WTC11 (cell line): ENCODE data around the gene ZFP37.
"Not testable (repeated sequence)": the region's sequence is repeated elsewhere in the genome, so short reads cannot be mapped to it uniquely, and the experiment has no call there.

Experiments
- CBFB ChIP-seq: sonication (generic); formaldehyde crosslinking; IDR thresholded peaks from 2 replicates; pipeline ENCODE4 v1.8.1; 2022; ENCODE audit warnings: mild to moderate bottlenecking, low read depth, missing genetic modification reagents
- CREB1 ChIP-seq: sonication (generic); formaldehyde crosslinking; IDR thresholded peaks from 2 replicates; pipeline ENCODE4 v1.8.0; 2023; ENCODE audit warnings: mild to moderate bottlenecking, missing genetic modification reagents
- CREM ChIP-seq: sonication (generic); formaldehyde crosslinking; IDR thresholded peaks from 2 replicates; pipeline ENCODE4 v1.8.1; 2022; ENCODE audit warnings: mild to moderate bottlenecking, missing genetic modification reagents, moderate library complexity
- CTCF ChIP-seq: fragments of 200-600 bp; IDR thresholded peaks from 2 replicates; pipeline ENCODE4 v1.8.0; 2022; ENCODE audit warnings: antibody characterized with exemption
- NR1H2 ChIP-seq: sonication (generic); formaldehyde crosslinking; IDR thresholded peaks from 2 replicates; pipeline ENCODE4 v1.9.0; 2021; ENCODE audit warnings: mild to moderate bottlenecking, moderate library complexity, missing genetic modification reagents
- PREB ChIP-seq: sonication (generic); formaldehyde crosslinking; IDR thresholded peaks from 2 replicates; pipeline ENCODE4 v1.8.1; 2022; ENCODE audit warnings: mild to moderate bottlenecking, missing genetic modification reagents, moderate library complexity, borderline replicate concordance
- RELA ChIP-seq: sonication (generic); formaldehyde crosslinking; IDR thresholded peaks from 2 replicates; pipeline ENCODE4 v1.8.1; 2022; ENCODE audit warnings: missing genetic modification reagents, mild to moderate bottlenecking, borderline replicate concordance
- TEAD4 ChIP-seq: sonication (generic); formaldehyde crosslinking; IDR thresholded peaks from 2 replicates; pipeline ENCODE4 v1.8.0; 2022; ENCODE audit warnings: mild to moderate bottlenecking, missing genetic modification reagents
- USF1 ChIP-seq: sonication (generic); formaldehyde crosslinking; IDR thresholded peaks from 2 replicates; pipeline ENCODE4 v1.8.0; 2022; ENCODE audit warnings: mild to moderate bottlenecking, missing genetic modification reagents
- ZNF512 ChIP-seq: sonication (generic); formaldehyde crosslinking; IDR thresholded peaks from 2 replicates; pipeline ENCODE4 v1.8.1; 2022; ENCODE audit warnings: missing genetic modification reagents, borderline replicate concordance
- ZSCAN18 ChIP-seq: fragments of 250-450 bp; sonication (Bioruptor Pico); IDR thresholded peaks from 2 replicates; pipeline ENCODE4 v2.1.2; 2022; ENCODE audit warnings: mild to moderate bottlenecking, moderate library complexity

GRCh38 chr9:113105345-113105744 lies 48.8 kb upstream of the ZFP37 start:
- not testable (repeated sequence) for TF ChIP-seq CBFB (CRISPR knock-in tag); ZNF512 (CRISPR knock-in tag); CTCF; NR1H2 (CRISPR knock-in tag); RELA (CRISPR knock-in tag); USF1 (CRISPR knock-in tag); CREM (CRISPR knock-in tag); CREB1 (CRISPR knock-in tag); PREB (CRISPR knock-in tag); ZSCAN18; TEAD4 (CRISPR knock-in tag)
